Daoy (cell line): ENCODE results near the gene UNC13C. TPM values are rescaled to one million over a fixed set of nuclear protein-coding genes. Genes with fewer than 3 reads are reported as not detected.

Experiments
- DNase-seq: peaks from one replicate; pipeline ENCODE4 v3.0.0-alpha.2; 2015; ENCODE audit warnings: low read depth
- total RNA-seq: library from RNA; depleted of rRNA; stranded (reverse); fragments of >200 nt; shearing (Covaris generic); gene quantifications from 2 replicates; pipeline ENCODE4 v1.2.3, GENCODE V29; 2014

UNC13C gene
- total RNA-seq, 1 experiment from 2014 or later = 0.11 TPM

DNA sequence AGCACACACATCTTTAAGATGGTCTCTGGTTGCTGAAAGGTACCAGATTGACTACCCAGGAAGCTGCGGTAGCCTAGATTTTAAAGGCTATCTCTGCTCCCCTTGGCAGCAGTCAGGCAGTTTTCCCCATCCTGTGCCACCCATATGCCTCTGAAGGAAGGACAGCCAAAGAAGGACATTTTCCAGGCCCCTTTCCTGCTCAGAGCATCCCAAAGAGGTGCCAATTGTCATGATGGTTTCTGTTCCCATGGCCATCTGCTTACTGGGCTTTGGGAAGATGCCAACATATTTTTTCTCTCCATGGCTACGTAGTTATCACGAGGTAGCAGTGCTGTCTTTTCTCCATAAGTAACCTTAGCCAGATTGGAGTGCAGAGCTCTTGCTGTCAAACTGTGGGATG is 39.7 kb downstream of the UNC13C start:
- DNase-seq = no peak

DNA sequence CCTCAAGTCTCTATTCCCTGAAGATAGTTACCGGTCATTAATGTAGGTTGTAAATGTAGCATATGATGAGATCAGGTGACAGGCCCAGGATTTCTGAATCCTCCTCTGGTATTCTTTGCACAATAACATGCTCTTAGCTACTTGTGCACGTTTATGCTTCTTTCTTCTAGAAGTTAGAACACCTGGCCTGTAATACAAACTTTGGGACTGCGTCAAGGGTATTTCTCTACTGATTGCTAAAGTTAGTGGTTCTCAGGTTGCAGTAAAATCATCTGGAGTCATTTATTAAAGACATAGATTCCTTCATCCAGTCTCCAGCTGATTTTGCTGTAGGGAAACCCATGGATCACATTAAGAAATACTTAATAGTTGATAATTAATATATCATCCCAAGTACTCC is 48.0 kb downstream of the UNC13C start:
- DNase-seq = no peak

DNA sequence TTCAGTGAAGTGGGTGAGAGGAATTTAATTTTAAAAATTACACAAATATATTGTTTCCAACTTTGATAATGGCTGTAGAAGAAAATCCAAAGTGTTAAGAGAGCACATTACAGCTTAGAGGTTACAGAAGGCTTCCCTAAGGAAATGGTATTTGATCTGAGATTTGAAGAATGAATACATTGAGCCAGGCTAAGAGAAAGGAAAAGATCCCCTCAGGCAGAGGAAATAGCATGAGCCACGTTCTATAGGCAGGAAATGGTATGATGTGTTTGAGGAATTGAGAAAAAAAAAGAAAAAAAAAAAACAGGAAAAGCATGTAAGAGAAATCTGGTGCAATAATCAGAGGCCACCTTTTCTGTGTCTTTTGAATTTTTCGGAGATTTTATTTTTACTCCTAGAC is 48.6 kb downstream of the UNC13C start:
- no peak for DNase-seq

DNA sequence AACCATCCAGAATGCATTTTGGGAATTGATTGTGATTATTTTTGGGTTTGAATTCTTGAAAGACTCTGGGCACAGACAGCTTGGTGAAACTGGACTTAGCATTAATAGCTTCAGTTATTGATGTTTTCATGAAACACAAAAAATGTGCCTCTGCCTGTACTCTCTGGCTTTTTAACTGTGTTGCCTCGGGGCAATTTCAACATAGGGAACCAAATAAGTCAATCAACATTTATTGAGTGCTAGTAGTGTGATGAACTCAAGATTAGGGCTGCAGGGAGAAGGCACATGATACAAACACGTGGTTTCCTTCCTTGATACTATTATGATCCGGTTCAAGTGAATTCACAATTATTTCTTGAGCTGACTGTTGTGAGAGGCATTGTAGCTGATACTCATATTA is 50.8 kb downstream of the UNC13C start:
- DNase-seq = no peak

DNA sequence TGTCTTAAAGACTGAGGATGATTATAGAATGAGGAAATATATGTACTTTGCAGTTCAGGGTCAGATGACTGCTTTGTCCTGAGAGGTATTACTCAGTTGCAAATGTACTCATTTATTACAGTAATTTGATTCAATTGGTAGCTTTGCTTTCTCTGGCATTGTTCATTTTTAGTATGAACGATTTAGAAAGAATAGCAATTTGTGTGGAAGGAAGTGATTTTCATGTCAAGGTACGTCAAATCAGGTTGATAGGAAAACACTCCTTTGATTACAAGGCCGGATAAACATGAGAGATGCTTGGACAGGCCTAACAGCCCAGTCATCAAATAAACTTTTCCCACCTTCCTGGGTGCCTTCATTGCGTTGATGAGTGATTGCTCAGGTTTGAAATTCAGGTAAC is 53.8 kb downstream of the UNC13C start:
- DNase-seq = no peak

DNA sequence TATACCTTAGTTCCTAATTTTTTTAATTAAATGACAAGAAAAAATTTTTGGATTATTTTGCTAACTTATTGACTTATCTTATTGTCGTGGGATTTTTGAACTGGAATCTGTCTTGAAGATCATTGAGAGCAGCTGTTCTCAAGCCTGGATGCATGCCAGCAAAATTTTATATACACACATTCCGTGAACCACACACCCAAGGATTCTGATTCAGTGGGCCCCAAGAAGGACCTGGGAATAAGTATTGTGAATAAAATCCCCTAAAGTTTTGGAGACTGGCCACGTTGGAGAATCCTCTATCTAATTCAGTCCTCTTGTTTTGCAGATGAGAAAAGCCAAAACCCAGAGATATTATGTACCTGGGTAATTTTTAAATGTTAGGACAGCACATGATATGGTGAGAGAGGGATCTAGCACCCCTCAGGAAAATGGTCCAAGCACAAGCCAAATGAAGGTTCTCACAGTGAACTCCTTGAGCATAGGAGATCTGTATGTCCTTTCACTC is 55.2 kb downstream of the UNC13C start:
- DNase-seq = no peak

DNA sequence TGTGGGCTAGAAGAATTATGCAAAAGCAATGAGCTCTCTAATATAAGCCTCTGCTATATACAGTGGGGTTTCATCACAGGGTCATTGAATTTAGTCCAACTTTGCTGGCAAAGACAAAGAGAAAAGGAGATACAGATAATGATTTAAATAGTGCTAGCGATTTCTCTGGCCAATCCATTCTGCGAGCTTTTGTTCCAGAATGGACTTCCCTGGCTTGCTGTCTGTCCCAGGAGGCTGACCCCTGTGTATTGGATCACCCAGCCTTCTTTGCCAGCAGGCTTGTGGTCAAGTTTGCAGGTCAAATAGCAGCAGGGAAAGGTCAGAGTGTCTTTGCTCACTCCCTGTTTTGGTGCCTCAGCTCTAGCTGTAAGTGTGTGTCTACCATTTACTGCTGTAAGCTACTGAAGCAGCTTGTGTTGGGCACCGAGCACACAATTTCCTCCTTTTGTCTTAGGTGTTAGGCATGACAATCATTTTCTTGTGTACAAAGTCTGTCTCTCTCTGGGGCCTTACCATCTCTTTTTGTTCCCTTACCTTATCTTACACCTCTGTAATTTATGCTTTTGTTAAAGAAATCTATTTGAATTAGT is 55.7 kb downstream of the UNC13C start:
- DNase-seq = no peak

DNA sequence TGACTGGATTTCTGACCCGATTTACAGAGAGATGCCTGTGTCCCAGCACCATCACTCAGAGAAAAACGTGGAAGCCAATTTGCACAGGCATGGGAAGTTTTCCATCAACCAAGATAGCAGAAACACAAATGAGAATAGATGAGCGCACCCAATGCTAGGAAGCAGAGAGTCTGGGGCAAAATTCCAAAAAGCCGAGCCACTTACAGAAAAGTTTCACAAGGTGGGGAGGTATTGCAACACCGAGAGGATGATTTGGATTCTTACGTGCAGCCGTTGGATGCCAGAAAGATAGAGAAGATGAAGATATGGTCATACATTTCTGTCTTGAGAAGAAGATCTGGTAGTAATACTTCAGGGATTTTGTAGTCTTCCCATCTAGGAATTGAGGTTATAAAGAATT is 57.4 kb downstream of the UNC13C start:
- no peak for DNase-seq

DNA sequence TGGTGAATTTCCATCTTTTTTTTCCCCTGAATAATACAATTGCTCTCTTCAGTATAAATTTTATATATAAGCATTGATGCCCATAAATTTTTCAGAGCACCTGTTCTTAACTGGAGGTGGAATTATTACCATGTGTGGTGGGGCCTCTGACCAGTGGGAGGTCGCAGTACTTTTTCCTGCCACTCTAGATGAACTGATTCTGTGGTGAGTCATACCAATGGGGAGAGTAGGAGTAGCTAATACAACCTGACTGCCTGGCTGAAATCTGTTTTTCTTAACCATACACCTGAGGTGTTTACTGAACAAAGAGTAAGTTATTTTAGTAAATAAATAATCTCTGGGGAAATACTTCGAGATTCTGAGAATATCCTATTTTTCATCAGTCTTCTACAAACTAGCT is 67.2 kb downstream of the UNC13C start:
- DNase-seq = no peak

DNA sequence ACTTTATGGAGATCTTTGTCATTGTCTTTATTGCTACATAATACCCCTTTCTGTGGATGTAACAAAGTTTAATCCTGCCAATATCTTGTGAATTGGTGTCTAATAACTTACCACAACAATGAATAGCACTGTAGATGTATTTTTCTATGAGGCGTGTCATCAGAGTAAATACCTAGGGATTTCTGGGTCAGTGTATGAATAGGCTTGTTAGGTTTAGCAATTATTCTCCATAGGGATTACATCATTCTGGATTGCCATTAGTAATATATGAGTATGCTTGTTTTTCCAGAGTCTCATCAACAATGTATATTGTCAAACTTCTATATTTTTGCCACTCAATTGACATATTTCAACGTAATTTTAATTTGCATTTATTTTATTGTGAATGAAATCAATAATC is 67.9 kb downstream of the UNC13C start:
- no peak for DNase-seq

DNA sequence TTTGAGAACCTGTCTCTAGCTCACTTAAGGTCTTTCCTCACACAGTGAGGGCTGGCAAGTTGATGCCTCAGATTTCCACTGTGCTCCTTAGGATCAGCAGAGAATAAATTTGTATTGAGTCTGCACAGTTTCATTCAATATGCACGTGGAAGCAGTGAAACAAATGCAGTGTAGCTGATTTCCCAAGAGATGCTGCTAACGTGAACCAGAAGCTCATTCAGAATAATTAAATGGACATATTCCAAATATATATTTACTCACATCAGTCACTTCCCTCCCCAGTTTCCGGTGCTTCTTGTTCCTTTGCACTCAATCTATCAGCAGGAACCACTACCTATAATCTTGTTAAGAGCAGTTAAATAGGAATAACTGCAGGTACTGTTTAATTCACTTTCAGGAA is 86.1 kb downstream of the UNC13C start:
- no peak for DNase-seq

DNA sequence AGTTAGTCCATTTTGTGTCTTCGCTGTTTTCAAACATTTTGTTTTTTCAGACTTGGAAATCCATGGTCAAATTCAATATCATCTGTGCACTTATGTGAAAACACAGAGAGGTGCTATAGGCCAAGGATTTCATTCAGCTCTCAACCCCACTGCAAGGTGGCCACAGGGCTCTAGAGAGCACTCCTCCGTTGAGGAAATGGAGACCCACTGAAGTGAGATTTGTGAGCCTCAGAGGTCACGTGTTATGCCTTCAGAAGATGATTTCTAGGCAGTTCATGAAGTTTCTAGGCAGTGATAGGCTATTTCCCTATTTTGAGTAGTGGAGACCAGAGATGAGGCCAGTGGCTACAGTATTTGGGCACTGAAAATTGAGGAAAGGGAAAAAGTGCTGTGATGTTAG is 88.2 kb downstream of the UNC13C start:
- no peak for DNase-seq

DNA sequence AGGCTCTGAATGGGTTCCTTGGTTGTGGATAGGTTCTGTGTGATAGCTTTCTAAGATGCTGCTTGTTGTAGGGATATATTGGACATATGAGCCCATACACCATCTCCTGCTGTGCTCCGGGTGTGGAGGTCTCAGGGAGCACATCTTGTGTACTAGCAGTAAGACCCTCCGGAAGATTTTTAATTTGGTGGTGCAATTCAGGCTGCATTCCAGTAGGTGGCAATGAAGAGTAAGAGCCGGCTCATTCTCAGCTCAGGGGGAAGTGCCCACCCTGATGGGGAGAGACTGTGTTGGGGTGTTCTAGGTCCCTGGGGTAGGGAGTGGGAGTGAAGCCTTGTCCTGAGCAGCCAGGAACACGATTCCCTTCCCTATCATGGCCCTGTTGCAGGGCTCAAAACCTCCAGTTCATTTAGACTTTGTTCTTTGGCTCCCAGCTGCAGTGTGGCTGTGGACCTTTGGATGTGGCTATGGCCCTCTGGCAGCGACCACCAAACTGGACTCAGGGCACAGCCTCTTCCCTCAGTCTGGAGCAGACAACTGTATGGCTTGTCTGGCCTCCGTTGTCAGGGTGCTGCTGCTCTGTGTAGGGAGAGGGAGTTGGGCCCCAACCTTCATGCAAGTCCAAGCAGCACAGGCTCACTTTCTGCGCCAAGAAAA is 104.7 kb downstream of the UNC13C start:
- DNase-seq = no peak

DNA sequence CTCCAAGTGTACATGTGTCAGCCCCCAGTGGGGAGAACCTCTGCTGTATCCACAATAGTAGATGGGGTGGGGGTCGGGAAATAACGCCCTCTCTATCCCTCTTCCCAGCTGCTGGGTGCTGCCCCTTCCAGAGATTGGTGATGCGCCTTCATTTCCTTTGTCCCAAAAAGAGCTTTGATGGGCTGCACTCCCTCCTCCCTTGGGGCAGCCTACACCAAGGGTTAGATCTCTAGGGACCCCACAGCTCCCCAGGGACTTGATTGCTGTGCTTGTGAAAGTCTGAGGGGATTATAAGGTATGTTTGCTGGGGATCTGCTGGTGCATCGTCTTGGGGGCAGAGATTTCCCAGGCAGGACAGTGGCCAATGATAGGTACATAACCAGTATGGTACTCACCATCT is 105.3 kb downstream of the UNC13C start:
- no peak for DNase-seq

DNA sequence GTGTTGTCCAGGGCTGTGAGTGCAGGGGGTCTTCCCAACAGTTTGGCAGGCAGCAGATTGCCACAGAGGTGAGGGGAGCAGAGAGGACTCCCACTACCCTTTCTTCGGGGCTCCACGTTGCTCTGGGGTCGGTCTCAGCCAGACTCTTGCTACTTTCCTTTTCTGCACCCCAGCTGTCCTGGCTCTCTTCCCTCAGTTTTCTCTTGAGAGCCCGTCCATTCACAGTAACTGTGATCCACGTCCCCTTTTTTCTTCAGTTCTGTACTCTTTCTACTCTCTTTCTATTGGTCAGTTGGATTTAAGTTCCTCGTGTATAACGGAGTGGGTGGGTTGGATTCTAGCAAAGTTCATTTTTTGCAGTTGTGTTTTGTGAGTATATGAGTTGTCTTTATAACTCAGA is 105.8 kb downstream of the UNC13C start:
- no peak for DNase-seq

DNA sequence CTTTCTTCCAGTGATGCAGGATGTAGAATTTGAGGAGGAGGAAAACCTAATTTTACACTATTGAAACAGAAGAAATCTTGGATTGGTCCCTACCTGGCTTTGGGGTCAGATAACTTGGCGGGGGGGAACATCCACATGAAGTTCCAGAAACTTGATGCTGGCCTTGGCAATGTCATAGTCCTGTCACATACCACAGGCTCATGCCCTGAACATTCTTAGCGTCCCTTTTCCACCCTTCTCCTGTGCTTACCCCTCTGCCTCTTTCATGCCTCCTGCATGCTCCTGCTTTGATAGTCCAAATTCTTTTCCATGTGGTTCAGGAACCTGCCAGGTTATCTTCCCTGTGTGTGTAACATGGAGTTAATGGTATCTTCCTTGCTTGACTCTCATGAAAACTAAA is 110.6 kb downstream of the UNC13C start:
- DNase-seq = no peak

DNA sequence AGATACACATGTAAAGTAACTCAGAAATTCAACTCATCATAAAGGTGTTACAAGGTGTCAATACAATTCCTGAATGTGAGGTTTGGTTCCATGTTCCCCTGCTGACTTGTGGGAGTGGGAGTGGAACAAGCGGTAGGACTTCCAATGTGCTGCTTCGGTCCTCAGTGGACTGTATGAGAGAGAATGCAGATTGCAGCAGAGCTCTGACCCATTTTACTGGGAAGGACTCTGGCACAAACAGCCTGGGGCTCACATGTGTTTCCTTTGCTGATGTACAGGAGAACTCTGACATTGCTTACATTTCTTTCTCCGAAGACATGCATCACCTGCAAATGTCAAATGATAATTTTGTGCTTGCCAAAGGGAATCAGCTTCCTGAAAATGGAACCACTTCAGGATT is 111.5 kb downstream of the UNC13C start:
- no peak for DNase-seq

DNA sequence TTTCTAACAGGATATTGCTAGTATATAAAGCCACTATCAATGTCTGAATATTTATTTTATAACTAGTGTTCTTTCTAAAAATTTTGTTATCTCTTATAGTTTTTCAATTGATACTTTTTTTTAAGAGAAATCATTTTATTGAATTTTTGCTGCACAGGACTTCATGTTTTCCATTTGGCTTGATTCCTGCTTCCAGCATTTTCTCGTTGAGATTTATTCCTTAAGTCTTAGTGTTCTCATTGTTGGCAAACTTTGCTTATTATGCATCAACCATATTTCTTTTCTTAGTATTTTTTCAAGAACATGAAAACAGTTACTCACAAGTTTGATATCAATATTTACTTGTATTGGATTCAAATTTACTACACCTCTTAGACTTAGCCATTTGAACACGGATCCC is 113.4 kb downstream of the UNC13C start:
- no peak for DNase-seq

DNA sequence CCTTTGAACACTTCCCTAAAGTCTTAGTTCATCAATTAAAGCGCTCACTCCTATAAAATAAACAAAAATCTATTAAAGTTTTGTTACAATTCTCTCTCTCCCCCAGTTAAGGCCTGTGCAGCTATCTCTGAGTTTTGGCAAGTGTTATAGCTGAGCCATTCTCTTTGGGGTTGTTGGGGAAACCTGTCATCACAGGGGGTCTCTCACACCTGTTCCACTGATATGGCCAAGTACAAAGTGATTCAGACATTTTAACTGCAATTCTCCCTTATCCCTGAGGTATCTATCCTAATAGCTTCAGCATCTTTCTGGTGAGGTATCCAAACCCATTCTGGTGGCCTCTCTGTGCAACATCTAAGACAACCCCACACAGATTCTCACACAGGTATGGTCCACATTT is 116.4 kb downstream of the UNC13C start:
- DNase-seq = no peak

DNA sequence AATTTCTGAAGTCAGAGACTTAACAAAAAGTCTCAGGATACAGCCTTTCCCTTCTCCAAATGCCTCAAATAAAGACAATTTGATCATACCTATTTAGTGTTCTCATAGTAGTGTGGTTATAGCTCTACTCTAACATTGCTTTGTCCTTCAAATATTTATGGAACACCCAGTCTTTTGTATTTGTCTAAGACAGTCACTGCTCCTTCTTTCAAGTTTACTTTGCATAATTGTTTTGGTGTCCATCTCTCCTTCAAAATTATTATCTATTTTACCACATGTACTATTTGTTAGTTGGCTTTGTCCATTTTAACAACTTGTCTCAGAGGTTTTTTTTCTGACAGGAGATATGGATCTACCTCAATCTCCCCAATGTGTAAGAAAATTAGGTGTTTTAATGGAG is 118.8 kb downstream of the UNC13C start:
- DNase-seq = no peak

DNA sequence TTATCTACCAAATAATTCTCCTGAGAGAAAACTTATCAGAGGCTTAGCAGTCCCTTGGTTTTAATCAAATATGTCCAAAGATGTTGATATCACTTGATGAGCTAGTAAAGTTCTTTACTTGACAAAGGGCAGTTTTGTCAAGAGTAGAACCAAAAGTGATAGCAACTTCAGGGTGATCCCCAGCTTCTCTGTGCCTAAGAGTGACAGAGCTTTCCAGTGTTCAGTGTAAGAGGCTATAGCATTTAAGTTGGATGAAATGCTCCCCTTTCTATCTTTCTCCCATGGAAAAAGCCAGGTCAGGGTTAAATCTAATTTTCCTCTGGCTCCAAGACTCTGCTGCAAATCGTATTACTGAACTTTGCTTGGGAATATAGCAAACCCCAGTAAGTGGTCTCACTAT is 120.8 kb downstream of the UNC13C start:
- no peak for DNase-seq

DNA sequence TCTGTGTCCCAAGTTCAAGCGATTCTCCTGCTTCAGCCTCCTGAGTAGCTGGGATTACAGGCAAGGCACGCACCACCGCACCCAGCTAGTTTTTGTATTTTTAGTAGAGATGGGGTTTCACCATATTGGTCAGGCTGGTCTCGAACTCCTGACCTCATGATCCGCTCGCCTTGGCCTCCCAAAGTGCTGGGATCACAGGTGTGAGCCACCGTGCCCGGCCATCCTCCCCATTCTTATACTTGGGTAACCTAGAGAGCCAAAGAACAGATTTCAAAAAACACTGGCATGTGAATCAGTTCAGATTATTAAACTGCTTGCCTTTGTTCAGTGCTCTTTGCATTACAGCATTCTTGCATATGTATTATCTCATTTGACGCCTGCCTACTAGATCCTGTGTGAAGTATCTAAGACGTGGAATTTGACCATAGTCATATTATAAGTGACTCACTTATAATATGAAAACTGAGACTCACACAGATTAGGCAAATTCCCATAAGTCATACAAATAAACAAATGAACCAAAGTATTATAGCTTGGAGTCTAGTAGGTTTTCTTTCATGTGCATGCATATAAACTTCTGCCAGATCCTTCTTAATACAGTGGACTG is 123.5 kb downstream of the UNC13C start:
- DNase-seq = no peak

DNA sequence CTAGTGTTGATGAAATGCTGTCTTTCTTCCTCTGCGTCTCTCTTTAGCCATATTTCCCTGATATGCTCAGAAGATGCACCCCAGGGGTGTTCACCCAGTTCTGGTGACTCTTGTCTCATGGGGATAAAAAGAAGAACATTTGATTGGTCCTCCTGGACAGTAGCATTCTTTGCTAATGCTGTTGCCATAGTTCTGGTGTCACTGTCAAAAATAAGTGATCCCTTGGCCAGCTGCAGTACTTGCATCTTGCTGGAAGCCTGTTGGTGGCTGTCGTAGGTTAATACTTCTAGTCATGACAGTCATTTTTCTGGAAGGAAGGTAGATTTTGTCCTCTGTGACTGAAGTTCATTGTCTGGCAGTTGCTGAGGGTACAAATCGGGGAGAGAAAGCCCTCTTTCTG is 124.5 kb downstream of the UNC13C start:
- no peak for DNase-seq

DNA sequence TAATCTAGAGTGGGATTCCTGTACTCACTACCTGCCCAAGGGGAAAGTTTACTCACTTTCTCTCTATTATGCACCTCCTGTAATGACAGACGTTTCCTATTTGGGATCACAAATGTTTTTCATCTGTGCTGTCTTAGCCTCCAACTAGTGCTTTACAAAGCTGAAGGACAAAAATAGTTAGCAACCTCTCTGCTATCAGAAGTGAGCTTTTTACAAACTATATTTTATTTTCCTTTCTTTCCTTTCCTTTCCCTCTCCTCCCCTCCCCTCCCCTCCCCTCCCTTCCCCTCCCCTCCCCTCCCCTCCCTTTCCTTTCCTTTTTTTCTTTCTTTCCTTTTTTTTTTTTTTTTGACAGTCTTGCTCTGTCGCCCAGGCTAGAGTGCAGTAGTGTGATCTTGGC is 130.8 kb downstream of the UNC13C start:
- DNase-seq = no peak
